ENCODE measurements around the gene FOXC1. TPM values are rescaled to one million over a fixed set of nuclear protein-coding genes. Genes with fewer than 3 reads are reported as not detected.

Gene FOXC1
- polyA plus RNA-seq, 1 donor from 2014 or later: 0.09 TPM

DNA sequence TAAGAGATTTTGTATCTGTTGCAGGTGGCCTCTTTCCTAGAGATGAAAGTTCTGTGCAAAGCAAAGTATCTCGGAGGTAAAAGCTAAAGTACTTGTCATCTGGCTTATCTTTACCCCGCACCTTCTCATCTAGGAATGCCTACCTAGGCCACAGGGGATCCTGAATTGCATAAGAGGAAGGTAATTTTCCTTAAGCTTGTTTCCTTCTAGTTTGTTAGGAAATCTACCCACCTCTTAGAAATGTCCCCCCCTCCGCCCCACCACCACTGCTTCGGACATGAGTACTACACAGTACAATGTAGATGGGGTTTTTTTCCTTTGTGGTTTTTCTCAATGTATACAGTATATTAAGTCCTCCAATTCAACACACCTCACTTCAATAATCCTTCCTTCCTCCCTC lies 21.5 kb downstream of the FOXC1 start:
- Histone ChIP-seq H3F3A (ENCODE audit: insufficient read depth, low read length, poor library complexity, severe bottlenecking) (no peaks in the 10 kb centered on the region), H3K27ac (ENCODE audit: low read length) (no peak overlapping the region), H3K9me3 (ENCODE audit: low read length) (no peaks in the 10 kb centered on the region), H3K36me3 (ENCODE audit: insufficient read depth, low read length) (no peaks in the 10 kb centered on the region), H4K20me1 (ENCODE audit: insufficient read depth) (no peaks in the 10 kb centered on the region), H2AFZ (ENCODE audit: low read depth, low read length) (no peak overlapping the region), H3K4me3 (ENCODE audit: low read length) (no peak overlapping the region), H3K9ac (ENCODE audit: low read length) (no peak overlapping the region), H3K27me3 (ENCODE audit: insufficient read depth, low read depth, low read length) (peaks cover 30% of the 10 kb centered on the region), H3K9me2 (ENCODE audit: insufficient read depth, low read length) (no peaks in the 10 kb centered on the region), H3K79me2 (replicated peaks; ENCODE audit: insufficient read depth, low read length) (no peaks in the 10 kb centered on the region), H3K4me2 (ENCODE audit: low read length) (no peak overlapping the region)
- TF ChIP-seq MXI1 (conservative IDR thresholded peaks at IDR 0.05; ENCODE audit: poor library complexity, severe bottlenecking) (no peak), EZH2 (IDR thresholded peaks at IDR 0.05; ENCODE audit: borderline replicate concordance, insufficient read depth, low read length, poor library complexity, severe bottlenecking) (no peak)
- TF ChIP-seq, protein P1, sequence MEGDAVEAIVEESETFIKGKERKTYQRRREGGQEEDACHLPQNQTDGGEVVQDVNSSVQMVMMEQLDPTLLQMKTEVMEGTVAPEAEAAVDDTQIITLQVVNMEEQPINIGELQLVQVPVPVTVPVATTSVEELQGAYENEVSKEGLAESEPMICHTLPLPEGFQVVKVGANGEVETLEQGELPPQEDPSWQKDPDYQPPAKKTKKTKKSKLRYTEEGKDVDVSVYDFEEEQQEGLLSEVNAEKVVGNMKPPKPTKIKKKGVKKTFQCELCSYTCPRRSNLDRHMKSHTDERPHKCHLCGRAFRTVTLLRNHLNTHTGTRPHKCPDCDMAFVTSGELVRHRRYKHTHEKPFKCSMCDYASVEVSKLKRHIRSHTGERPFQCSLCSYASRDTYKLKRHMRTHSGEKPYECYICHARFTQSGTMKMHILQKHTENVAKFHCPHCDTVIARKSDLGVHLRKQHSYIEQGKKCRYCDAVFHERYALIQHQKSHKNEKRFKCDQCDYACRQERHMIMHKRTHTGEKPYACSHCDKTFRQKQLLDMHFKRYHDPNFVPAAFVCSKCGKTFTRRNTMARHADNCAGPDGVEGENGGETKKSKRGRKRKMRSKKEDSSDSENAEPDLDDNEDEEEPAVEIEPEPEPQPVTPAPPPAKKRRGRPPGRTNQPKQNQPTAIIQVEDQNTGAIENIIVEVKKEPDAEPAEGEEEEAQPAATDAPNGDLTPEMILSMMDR (IDR thresholded peaks at IDR 0.05; ENCODE audit: poor library complexity, severe bottlenecking): no peak

DNA sequence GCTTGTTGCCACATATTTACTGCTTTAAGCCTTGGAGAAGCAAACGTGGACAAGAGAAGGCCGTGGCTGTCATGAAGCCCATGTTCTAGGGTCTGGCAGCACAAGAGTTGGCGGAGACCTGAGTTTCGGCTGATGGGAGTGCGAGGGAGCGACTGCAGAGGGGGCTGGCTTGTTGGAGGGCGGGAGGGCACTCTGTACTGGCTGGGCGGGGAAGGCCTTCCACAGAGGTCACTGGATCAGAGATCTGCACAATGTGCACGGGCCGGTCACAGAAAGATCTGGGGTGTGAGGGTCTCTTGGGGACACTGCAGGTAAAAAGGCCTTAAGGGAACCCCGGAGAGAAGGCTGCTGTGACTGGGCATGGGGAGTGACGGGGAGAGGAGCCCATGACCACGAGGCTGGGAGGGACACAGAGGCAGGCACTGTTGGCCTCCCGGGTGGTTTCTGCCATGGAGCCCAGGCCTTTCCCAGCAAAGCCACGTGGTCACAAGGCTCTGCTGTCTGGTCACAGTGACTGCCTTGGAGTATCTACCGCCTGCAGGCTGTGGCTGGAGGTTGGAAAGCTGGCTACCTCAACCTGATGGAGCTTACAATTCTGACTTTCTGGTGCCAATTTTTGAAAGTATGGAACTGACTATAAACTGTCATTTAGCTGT lies 23.8 kb downstream of the FOXC1 start:
- Histone ChIP-seq H4K20me1 (ENCODE audit: insufficient read depth) (no peaks in the 10 kb centered on the region), H3K4me2 (ENCODE audit: low read length) (no peak overlapping the region), H3K36me3 (ENCODE audit: insufficient read depth, low read length) (no peaks in the 10 kb centered on the region), H2AFZ (ENCODE audit: low read depth, low read length) (no peak overlapping the region), H3K4me3 (ENCODE audit: low read length) (no peak overlapping the region), H3K79me2 (replicated peaks; ENCODE audit: insufficient read depth, low read length) (no peaks in the 10 kb centered on the region), H3K9me3 (ENCODE audit: low read length) (no peaks in the 10 kb centered on the region), H3K27ac (ENCODE audit: low read length) (no peak overlapping the region), H3K9me2 (ENCODE audit: insufficient read depth, low read length) (no peaks in the 10 kb centered on the region), H3F3A (ENCODE audit: insufficient read depth, low read length, poor library complexity, severe bottlenecking) (no peaks in the 10 kb centered on the region), H3K9ac (ENCODE audit: low read length) (no peak overlapping the region), H3K27me3 (ENCODE audit: insufficient read depth, low read depth, low read length) (peaks cover 8% of the 10 kb centered on the region)
- TF ChIP-seq EZH2 (IDR thresholded peaks at IDR 0.05; ENCODE audit: borderline replicate concordance, insufficient read depth, low read length, poor library complexity, severe bottlenecking): no peak
- TF ChIP-seq RAD21 (conservative IDR thresholded peaks at IDR 0.05): no peak
- TF ChIP-seq, protein P1 (IDR thresholded peaks at IDR 0.05; ENCODE audit: poor library complexity, severe bottlenecking): no peak
- TF ChIP-seq, protein P2, sequence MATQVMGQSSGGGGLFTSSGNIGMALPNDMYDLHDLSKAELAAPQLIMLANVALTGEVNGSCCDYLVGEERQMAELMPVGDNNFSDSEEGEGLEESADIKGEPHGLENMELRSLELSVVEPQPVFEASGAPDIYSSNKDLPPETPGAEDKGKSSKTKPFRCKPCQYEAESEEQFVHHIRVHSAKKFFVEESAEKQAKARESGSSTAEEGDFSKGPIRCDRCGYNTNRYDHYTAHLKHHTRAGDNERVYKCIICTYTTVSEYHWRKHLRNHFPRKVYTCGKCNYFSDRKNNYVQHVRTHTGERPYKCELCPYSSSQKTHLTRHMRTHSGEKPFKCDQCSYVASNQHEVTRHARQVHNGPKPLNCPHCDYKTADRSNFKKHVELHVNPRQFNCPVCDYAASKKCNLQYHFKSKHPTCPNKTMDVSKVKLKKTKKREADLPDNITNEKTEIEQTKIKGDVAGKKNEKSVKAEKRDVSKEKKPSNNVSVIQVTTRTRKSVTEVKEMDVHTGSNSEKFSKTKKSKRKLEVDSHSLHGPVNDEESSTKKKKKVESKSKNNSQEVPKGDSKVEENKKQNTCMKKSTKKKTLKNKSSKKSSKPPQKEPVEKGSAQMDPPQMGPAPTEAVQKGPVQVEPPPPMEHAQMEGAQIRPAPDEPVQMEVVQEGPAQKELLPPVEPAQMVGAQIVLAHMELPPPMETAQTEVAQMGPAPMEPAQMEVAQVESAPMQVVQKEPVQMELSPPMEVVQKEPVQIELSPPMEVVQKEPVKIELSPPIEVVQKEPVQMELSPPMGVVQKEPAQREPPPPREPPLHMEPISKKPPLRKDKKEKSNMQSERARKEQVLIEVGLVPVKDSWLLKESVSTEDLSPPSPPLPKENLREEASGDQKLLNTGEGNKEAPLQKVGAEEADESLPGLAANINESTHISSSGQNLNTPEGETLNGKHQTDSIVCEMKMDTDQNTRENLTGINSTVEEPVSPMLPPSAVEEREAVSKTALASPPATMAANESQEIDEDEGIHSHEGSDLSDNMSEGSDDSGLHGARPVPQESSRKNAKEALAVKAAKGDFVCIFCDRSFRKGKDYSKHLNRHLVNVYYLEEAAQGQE (IDR thresholded peaks at IDR 0.05; ENCODE audit: borderline replicate concordance): no peak

Data from neural cell (in vitro differentiated cells).